NCI-H2107 treated with DMSO at 0.1 percent for 48 hours (cell line): ENCODE measurements around the gene PCDH9.
"Not testable (repeated sequence)": the region's sequence is repeated elsewhere in the genome, so short reads cannot be mapped to it uniquely, and the experiment has no call there.

Source experiments
- DNase-seq: peaks from one replicate; lab custom pipeline; 2025; ENCODE audit not compliant: unreplicated experiment; lab: John Stamatoyannopoulos, UW

Gene PCDH9

GRCh38 chr13:67133476-67133875 is 96.7 kb downstream of the PCDH9 start:
- DNase-seq: no peak

- DNase-seq: no peak
These were observed 98.7 kb downstream of the PCDH9 start for GRCh38 chr13:67131393-67131792.

- no peak for DNase-seq
These were observed 99.7 kb downstream of the PCDH9 start for GRCh38 chr13:67130444-67130843.

- no peak for DNase-seq
These were observed 102.0 kb downstream of the PCDH9 start for GRCh38 chr13:67128136-67128535.

- DNase-seq: no peak
These were observed 104.5 kb downstream of the PCDH9 start for GRCh38 chr13:67125681-67126080.

- DNase-seq: no peak
These were observed 107.0 kb downstream of the PCDH9 start for GRCh38 chr13:67123165-67123564.

GRCh38 chr13:67122251-67122650 is 107.9 kb downstream of the PCDH9 start:
- DNase-seq: no peak

- DNase-seq: no peak
These were observed 109.1 kb downstream of the PCDH9 start for GRCh38 chr13:67120872-67121531.

- DNase-seq: no peak
These were observed 110.6 kb downstream of the PCDH9 start for GRCh38 chr13:67119481-67119894.

GRCh38 chr13:67118277-67118676 is 111.9 kb downstream of the PCDH9 start:
- no peak for DNase-seq

GRCh38 chr13:67117010-67117550 is 113.1 kb downstream of the PCDH9 start:
- DNase-seq: no peak

- no peak for DNase-seq
These were observed 122.2 kb downstream of the PCDH9 start for GRCh38 chr13:67107979-67108378.

GRCh38 chr13:67106502-67107057 is 123.6 kb downstream of the PCDH9 start:
- DNase-seq: no peak

GRCh38 chr13:67101730-67102467 is 128.2 kb downstream of the PCDH9 start:
- no peak for DNase-seq

- DNase-seq: no peak
These were observed 129.4 kb downstream of the PCDH9 start for GRCh38 chr13:67100730-67101129.

GRCh38 chr13:67099494-67099893 is 130.6 kb downstream of the PCDH9 start:
- DNase-seq: no peak

GRCh38 chr13:67097892-67098452 is 132.2 kb downstream of the PCDH9 start:
- DNase-seq: no peak

- not testable (repeated sequence) for DNase-seq
These were observed 133.2 kb downstream of the PCDH9 start for GRCh38 chr13:67096893-67097292.

GRCh38 chr13:67096418-67096817 is 133.7 kb downstream of the PCDH9 start:
- no peak for DNase-seq

GRCh38 chr13:67095621-67096020 is 134.5 kb downstream of the PCDH9 start:
- DNase-seq: no peak

GRCh38 chr13:67094952-67095351 is 135.2 kb downstream of the PCDH9 start:
- no peak for DNase-seq

- no peak for DNase-seq
These were observed 136.1 kb downstream of the PCDH9 start for GRCh38 chr13:67094078-67094477.
